Measurements from ENCODE around the gene PGAP2.

Gene PGAP2

DNA sequence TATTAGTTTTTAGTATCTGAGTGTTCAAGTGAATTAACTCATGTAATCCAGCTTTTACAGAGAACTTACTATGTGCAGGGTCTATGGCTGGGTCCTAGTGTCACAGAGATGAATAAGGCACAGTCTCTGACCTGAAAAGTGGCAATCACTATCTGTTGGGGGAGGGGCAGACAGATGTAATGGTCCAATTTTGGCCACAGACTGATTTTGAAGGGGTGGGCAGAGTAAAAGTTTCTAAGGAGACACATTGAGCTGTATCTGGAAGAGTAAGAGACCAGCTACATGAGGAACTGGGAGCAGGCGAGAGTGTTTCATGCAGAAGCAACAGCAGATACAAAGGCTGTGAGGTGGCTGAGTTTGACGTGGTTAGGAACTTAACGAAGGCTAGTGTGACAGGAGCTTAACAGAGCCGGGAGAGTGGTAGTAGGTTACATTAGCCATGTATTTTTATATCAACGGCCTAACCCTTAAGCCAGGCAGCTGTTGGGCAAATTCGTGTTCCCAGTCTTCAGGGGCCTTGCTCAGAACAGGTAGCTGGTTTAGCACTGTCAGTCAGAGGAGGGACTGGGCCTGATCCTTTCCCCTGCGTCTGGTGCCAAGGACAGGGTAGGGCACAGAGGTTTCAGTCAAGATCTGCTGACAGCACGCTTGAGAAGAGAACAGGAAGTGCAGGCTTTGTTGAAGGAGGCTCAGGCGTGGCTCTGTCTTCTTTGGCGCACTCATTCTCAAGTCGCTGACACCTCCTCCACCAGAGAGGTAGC is 45.7 kb downstream of the PGAP2 start:
- TF ChIP-seq POLR2A (IDR thresholded peaks at IDR 0.05; ENCODE audit: extremely low read depth, insufficient read length) (no peak), MAX (IDR thresholded peaks at IDR 0.05; ENCODE audit: low read depth, low read length) (peak; percentile 47; the same call in 1 of the 2 replicates), MYC (IDR thresholded peaks at IDR 0.05; ENCODE audit: low read depth, low read length) (peak; percentile 44; the same call in 1 of the 2 replicates), CTCF (IDR thresholded peaks at IDR 0.05; ENCODE audit: low read depth, low read length) (no peak)

GRCh38 chr11:3854660-3854976 is 46.3 kb downstream of the PGAP2 start:
- H3K4me3 ChIP-seq (ENCODE audit: low read depth, low read length) = peak overlapping the region; percentile 47
- TF ChIP-seq MYC (IDR thresholded peaks at IDR 0.05; ENCODE audit: low read depth, low read length) (no peak), MAX (IDR thresholded peaks at IDR 0.05; ENCODE audit: low read depth, low read length) (no peak), POLR2A (IDR thresholded peaks at IDR 0.05; ENCODE audit: extremely low read depth, insufficient read length) (no peak), CTCF (IDR thresholded peaks at IDR 0.05; ENCODE audit: low read depth, low read length) (no peak)
- no peak for DNase-seq (ENCODE audit: low read depth)

More for the DNA sequence above, 45.7 kb downstream of the PGAP2 start:
- DNase-seq (ENCODE audit: low read depth) = peak; percentile 79
- peak overlapping the region; percentile 47 for H3K4me3 ChIP-seq (ENCODE audit: low read depth, low read length)

GRCh38 chr11:3854977-3855807 is 46.8 kb downstream of the PGAP2 start, which contains the start of gene STIM1:
TSS of gene STIM1 (plus strand) at chr11:3855664. CDS start at chr11:3856271, 607 bp downstream.
- TF ChIP-seq POLR2A (IDR thresholded peaks at IDR 0.05; ENCODE audit: extremely low read depth, insufficient read length) (peak; percentile 51), CTCF (IDR thresholded peaks at IDR 0.05; ENCODE audit: low read depth, low read length) (peak; percentile 70), MYC (IDR thresholded peaks at IDR 0.05; ENCODE audit: low read depth, low read length) (0 out of 2 replicates have a peak, but pooled peaks have one; percentile 52), MAX (IDR thresholded peaks at IDR 0.05; ENCODE audit: low read depth, low read length) (peak; percentile 69)
- peak; percentile 95 for DNase-seq (ENCODE audit: low read depth)
- H3K4me3 ChIP-seq (ENCODE audit: low read depth, low read length) = peak within 1 kb of the TSS; percentile 73

GRCh38 chr11:3855808-3856491 is 47.6 kb downstream of the PGAP2 start:
- TF ChIP-seq CTCF (IDR thresholded peaks at IDR 0.05; ENCODE audit: low read depth, low read length) (no peak), MAX (IDR thresholded peaks at IDR 0.05; ENCODE audit: low read depth, low read length) (0 out of 2 replicates have a peak, but pooled peaks have one; percentile 18)
- peak overlapping the region; percentile 73 for H3K4me3 ChIP-seq (ENCODE audit: low read depth, low read length)
- peak; percentile 82 for DNase-seq (ENCODE audit: low read depth)

DNA sequence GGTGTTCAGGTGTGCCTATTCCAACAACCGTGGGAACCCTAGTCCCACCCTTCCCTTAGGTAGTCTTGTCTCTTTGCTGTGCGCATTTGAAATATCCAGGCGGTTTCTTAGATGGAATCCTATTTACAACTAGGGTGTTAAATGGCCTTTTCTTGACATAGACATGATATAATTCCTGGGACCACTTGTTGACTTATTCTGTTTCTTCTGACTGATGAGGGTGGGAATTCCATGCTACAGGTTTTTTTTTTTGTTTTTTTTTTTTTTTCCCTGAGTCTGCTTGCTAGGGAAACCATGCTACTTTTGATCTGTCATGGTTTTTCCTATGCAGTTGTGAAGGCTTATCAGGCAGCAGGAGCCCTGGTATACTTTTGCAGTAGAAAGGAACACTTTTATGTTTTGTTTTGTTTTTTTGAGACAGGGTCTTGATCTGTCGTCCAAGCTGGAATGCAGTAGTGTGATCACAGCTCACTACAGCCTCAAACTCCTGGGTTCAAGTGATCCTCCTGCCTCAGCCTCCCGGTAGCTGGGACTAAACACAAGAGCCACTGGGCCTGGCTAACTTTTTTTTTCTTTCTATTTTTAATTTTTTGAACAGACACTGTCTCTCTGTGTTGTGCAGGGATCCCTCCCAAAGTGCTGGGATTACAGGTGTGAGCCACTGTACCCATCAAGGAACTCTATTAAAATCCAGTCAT is 48.6 kb downstream of the PGAP2 start:
- DNase-seq (ENCODE audit: low read depth) = no peak
- peak overlapping the region; percentile 73 for H3K4me3 ChIP-seq (ENCODE audit: low read depth, low read length)

More for the DNA sequence above, 48.6 kb downstream of the PGAP2 start:
- TF ChIP-seq CTCF (IDR thresholded peaks at IDR 0.05; ENCODE audit: low read depth, low read length) = peak; percentile 1
- TF ChIP-seq POLR2A (IDR thresholded peaks at IDR 0.05; ENCODE audit: extremely low read depth, insufficient read length) = no peak

Measured in NB4 (cell line).